Ishikawa (cell line): ENCODE data around the gene AKT1.

Source experiments
- CEBPB ChIP-seq: IDR thresholded peaks from 2 replicates; pipeline ENCODE4 v1.6.1; 2012
- CREB1 ChIP-seq: IDR thresholded peaks from 2 replicates; pipeline ENCODE4 v1.6.1; 2012; ENCODE audit warnings: low read depth
- EGR1 ChIP-seq: IDR thresholded peaks from 2 replicates; pipeline ENCODE4 v1.6.1; 2012
- EP300 ChIP-seq: IDR thresholded peaks from 2 replicates; pipeline ENCODE4 v1.6.1; 2012; ENCODE audit warnings: borderline replicate concordance
- FOXM1 ChIP-seq: IDR thresholded peaks from 2 replicates; pipeline ENCODE4 v1.6.1; 2012; ENCODE audit warnings: low read depth, borderline replicate concordance
- MAX ChIP-seq: IDR thresholded peaks from 2 replicates; pipeline ENCODE4 v1.6.1; 2012
- NFIC ChIP-seq: IDR thresholded peaks from 2 replicates; pipeline ENCODE4 v1.6.1; 2012
- RAD21 ChIP-seq: IDR thresholded peaks from 2 replicates; pipeline ENCODE4 v1.6.1; 2012; ENCODE audit warnings: low read depth
- TAF1 ChIP-seq: IDR thresholded peaks from 2 replicates; pipeline ENCODE4 v1.6.1; 2012; ENCODE audit warnings: low read depth, mild to moderate bottlenecking
- TCF12 ChIP-seq: IDR thresholded peaks from 2 replicates; pipeline ENCODE4 v1.6.1; 2012; ENCODE audit warnings: low read depth
- TEAD4 ChIP-seq: IDR thresholded peaks from 2 replicates; pipeline ENCODE4 v1.6.1; 2012
- USF1 ChIP-seq: IDR thresholded peaks from 2 replicates; pipeline ENCODE4 v1.6.1; 2012
- YY1 ChIP-seq: IDR thresholded peaks from 2 replicates; pipeline ENCODE4 v1.6.1; 2012; ENCODE audit warnings: low read depth
- ZBTB7A ChIP-seq: IDR thresholded peaks from 2 replicates; pipeline ENCODE4 v1.6.1; 2012; ENCODE audit warnings: low read depth
- TF ChIP-seq, protein P1 (sequence below): IDR thresholded peaks from 2 replicates; pipeline ENCODE4 v1.6.1; 2012; ENCODE audit warnings: low read depth, mild to moderate bottlenecking

The AKT1 gene

DNA sequence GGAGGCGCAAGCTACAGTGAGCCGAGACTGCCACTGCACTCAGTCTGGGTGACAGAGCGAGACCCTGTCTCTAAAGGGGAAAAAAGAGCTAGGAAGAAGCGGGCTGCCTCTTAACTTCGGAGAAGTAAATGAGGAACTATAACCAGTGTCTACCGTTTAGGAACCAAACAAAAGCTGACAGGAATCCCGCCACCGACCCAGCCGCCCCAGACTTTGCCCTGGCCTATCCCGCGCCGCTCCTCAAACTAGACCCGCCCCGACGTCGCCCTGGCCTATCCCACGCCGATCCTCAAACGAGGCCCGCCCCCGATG lies 43.2 kb downstream of the AKT1 start:
- TF ChIP-seq TEAD4 (no peak), FOXM1 (no peak), EGR1 (no peak), MAX (no peak), ZBTB7A (no peak), CREB1 (no peak), NFIC (no peak), RAD21 (no peak), TCF12 (no peak), TAF1 (no peak), YY1 (no peak), EP300 (no peak), CEBPB (no peak), USF1 (no peak)
- TF ChIP-seq, protein P1, sequence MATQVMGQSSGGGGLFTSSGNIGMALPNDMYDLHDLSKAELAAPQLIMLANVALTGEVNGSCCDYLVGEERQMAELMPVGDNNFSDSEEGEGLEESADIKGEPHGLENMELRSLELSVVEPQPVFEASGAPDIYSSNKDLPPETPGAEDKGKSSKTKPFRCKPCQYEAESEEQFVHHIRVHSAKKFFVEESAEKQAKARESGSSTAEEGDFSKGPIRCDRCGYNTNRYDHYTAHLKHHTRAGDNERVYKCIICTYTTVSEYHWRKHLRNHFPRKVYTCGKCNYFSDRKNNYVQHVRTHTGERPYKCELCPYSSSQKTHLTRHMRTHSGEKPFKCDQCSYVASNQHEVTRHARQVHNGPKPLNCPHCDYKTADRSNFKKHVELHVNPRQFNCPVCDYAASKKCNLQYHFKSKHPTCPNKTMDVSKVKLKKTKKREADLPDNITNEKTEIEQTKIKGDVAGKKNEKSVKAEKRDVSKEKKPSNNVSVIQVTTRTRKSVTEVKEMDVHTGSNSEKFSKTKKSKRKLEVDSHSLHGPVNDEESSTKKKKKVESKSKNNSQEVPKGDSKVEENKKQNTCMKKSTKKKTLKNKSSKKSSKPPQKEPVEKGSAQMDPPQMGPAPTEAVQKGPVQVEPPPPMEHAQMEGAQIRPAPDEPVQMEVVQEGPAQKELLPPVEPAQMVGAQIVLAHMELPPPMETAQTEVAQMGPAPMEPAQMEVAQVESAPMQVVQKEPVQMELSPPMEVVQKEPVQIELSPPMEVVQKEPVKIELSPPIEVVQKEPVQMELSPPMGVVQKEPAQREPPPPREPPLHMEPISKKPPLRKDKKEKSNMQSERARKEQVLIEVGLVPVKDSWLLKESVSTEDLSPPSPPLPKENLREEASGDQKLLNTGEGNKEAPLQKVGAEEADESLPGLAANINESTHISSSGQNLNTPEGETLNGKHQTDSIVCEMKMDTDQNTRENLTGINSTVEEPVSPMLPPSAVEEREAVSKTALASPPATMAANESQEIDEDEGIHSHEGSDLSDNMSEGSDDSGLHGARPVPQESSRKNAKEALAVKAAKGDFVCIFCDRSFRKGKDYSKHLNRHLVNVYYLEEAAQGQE, result no peak

GRCh38 chr14:104751539-104752422 lies 43.8 kb downstream of the AKT1 start:
- TF ChIP-seq EGR1, result no peak
- no peak for TF ChIP-seq CREB1
- TF ChIP-seq TEAD4, result no peak
- no peak for TF ChIP-seq NFIC
- TF ChIP-seq ZBTB7A, result no peak
- no peak for TF ChIP-seq EP300
- TF ChIP-seq TCF12, result no peak

GRCh38 chr14:104750056-104750752 lies 45.3 kb downstream of the AKT1 start:
- TF ChIP-seq MAX (no peak), FOXM1 (no peak), TAF1 (no peak), CEBPB (no peak), ZBTB7A (no peak), YY1 (no peak), USF1 (peak; percentile 38; the same call in 1 of the 2 replicates), TCF12 (no peak)
- TF ChIP-seq, protein P1, result no peak

DNA sequence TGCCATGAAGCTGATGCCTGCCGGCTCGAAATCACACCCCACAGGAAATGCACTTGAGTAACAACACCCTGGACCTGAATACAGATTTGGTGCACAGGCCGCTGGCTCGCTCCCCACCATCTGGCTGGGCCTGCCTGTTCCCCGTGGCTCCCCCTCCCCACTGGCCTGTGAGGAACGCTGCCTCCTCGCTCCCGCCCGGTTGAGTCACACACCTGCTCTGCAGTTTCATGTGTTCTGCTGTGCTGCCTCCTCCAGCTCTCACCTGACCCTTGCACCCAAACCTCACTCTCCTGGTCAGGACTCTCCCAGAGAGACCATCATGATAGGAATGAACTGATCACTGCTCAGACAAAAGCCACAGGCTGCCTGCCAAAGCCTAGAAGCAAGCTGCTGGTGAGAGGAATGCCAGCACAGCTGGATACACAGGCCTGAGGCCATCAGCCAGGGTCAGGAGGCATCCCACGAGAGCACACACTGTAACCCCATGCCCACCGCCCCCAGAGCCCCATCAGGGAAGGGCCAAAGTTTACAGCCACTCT lies 46.4 kb downstream of the AKT1 start:
- TF ChIP-seq EGR1 (no peak), MAX (no peak), NFIC (peak; percentile 16; the same call in 1 of the 2 replicates)

GRCh38 chr14:104747876-104748275 lies 47.7 kb downstream of the AKT1 start:
- TF ChIP-seq, protein P1, result no peak
- TF ChIP-seq TAF1, result no peak
- TF ChIP-seq CEBPB, result no peak
- TF ChIP-seq RAD21, result no peak
- TF ChIP-seq TEAD4, result no peak
- TF ChIP-seq EP300, result no peak
